SK-N-SH treated with all-trans-retinoic acid at 6 μM for 48 hours (cell line): Measurements from ENCODE around the gene ACR.

ENCODE experiments used
- ATAC-seq: fragments of 200-7000 bp; cut with Tn5 transposase; 3 replicates; pipeline ENCODE4 v1.9.1; 2020; ENCODE audit warnings: mild to moderate bottlenecking, moderate library complexity
- ARNTL ChIP-seq: fragments of 450-650 bp; formaldehyde crosslinking; IDR thresholded peaks from 2 replicates; pipeline ENCODE4 v1.5.0; 2020; ENCODE audit warnings: low read depth, mild to moderate bottlenecking, moderate library complexity, borderline replicate concordance
- BACH2 ChIP-seq: fragments of 250-450 bp; sonication (Bioruptor Pico); IDR thresholded peaks from 2 replicates; pipeline ENCODE4 v1.9.0; 2021; ENCODE audit warnings: mild to moderate bottlenecking, borderline replicate concordance
- CSDC2 ChIP-seq: fragments of 250-450 bp; sonication (Bioruptor Pico); IDR thresholded peaks from 2 replicates; pipeline ENCODE4 v1.5.0; 2020; ENCODE audit warnings: mild to moderate bottlenecking, moderate library complexity
- ESRRG ChIP-seq: fragments of 250-450 bp; sonication (Bioruptor Pico); IDR thresholded peaks from 2 replicates; pipeline ENCODE4 v1.6.1; 2021; ENCODE audit warnings: mild to moderate bottlenecking
- GLIS3 ChIP-seq: fragments of 250-450 bp; sonication (Bioruptor Pico); IDR thresholded peaks from 2 replicates; pipeline ENCODE4 v1.5.0; 2020; ENCODE audit warnings: mild to moderate bottlenecking, moderate library complexity
- OSR1 ChIP-seq: fragments of 250-450 bp; sonication (Bioruptor Pico); IDR thresholded peaks from 2 replicates; pipeline ENCODE4 v1.8.0; 2022; ENCODE audit warnings: moderate library complexity, mild to moderate bottlenecking, inconsistent platforms
- PPARA ChIP-seq: fragments of 250-450 bp; sonication (Bioruptor Pico); IDR thresholded peaks from 2 replicates; pipeline ENCODE4 v1.5.0; 2020; ENCODE audit warnings: mild to moderate bottlenecking, borderline replicate concordance
- RARB ChIP-seq: fragments of 250-450 bp; sonication (Bioruptor Pico); IDR thresholded peaks from 2 replicates; pipeline ENCODE4 v1.8.0; 2021; ENCODE audit warnings: mild to moderate bottlenecking, moderate library complexity
- SNAI2 ChIP-seq: fragments of 250-450 bp; sonication (Bioruptor Pico); IDR thresholded peaks from 2 replicates; pipeline ENCODE4 v1.5.0; 2020; ENCODE audit warnings: mild to moderate bottlenecking, moderate library complexity
- TCF4 ChIP-seq: fragments of 250-450 bp; sonication (Bioruptor Pico); IDR thresholded peaks from 2 replicates; pipeline ENCODE4 v1.8.0; 2021; ENCODE audit warnings: mild to moderate bottlenecking, moderate library complexity, borderline replicate concordance
- ZC3H10 ChIP-seq: fragments of 250-450 bp; sonication (Bioruptor Pico); IDR thresholded peaks from 2 replicates; pipeline ENCODE4 v1.5.1; 2021; ENCODE audit warnings: mild to moderate bottlenecking, moderate library complexity
- ZFP3 ChIP-seq: fragments of 250-450 bp; sonication (Bioruptor Pico); IDR thresholded peaks from 2 replicates; pipeline ENCODE4 v1.5.0; 2020; ENCODE audit warnings: mild to moderate bottlenecking, moderate library complexity
- ZFP30 ChIP-seq: fragments of 450-650 bp; formaldehyde crosslinking; IDR thresholded peaks from 2 replicates; pipeline ENCODE4 v1.5.0; 2022; ENCODE audit warnings: mild to moderate bottlenecking, moderate library complexity
- ZNF565 ChIP-seq: fragments of 450-650 bp; formaldehyde crosslinking; conservative IDR thresholded peaks from 2 replicates; pipeline ENCODE4 v1.5.0; 2020; ENCODE audit warnings: low read depth, mild to moderate bottlenecking, moderate library complexity
- ZNF70 ChIP-seq: fragments of 450-650 bp; formaldehyde crosslinking; IDR thresholded peaks from 2 replicates; pipeline ENCODE4 v1.5.0; 2020; ENCODE audit warnings: mild to moderate bottlenecking, moderate library complexity
- ZNF8 ChIP-seq: fragments of 450-650 bp; formaldehyde crosslinking; IDR thresholded peaks from 2 replicates; pipeline ENCODE4 v1.5.0; 2020; ENCODE audit warnings: mild to moderate bottlenecking, moderate library complexity
- TF ChIP-seq, protein P1 (sequence below): fragments of 250-450 bp; sonication (Bioruptor Pico); IDR thresholded peaks from 2 replicates; pipeline ENCODE4 v1.8.0; 2021; ENCODE audit warnings: low read depth, mild to moderate bottlenecking, moderate library complexity, borderline replicate concordance
- TF ChIP-seq, protein P2 (sequence below): fragments of 250-450 bp; sonication (Bioruptor Pico); IDR thresholded peaks from 2 replicates; pipeline ENCODE4 v1.5.0; 2020; ENCODE audit warnings: mild to moderate bottlenecking, moderate library complexity
- TF ChIP-seq, protein P3 (sequence below): fragments of 250-450 bp; sonication (Bioruptor Pico); IDR thresholded peaks from 2 replicates; pipeline ENCODE4 v1.8.0; 2020; ENCODE audit warnings: mild to moderate bottlenecking, moderate library complexity, borderline replicate concordance
- TF ChIP-seq, protein P4 (sequence below): fragments of 250-450 bp; sonication (Bioruptor Pico); IDR thresholded peaks from 2 replicates; pipeline ENCODE4 v1.5.1; 2021; ENCODE audit warnings: mild to moderate bottlenecking, moderate library complexity

ACR gene

DNA sequence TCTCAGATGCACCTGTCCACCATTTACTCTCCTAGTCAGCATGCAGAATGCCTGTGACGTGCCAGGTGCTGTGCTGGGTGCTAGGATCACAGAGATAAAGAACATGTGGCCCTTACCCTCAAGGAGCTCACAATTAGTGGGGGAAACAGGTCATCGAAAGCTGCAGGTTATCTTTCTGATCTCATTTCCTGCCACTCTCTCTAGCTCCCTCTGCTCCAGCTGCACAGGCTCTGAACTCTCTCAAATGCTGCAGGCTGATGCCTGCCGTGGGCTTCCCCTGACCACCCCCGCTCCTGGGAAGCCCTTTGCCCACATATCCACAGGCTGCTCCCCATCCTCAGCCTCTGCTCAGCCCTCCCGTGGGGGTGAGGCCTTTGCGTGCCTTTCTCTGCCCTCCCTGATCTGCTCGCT is 35.7 kb upstream of the ACR start:
- ATAC-seq, result no peak
- no peak for TF ChIP-seq GLIS3 (CRISPR knock-in tag)
- no peak for TF ChIP-seq CSDC2
- no peak for TF ChIP-seq ZNF565 (CRISPR knock-in tag)
- TF ChIP-seq ESRRG (CRISPR knock-in tag), result no peak
- no peak for TF ChIP-seq PPARA (CRISPR knock-in tag)
- TF ChIP-seq, protein P1, sequence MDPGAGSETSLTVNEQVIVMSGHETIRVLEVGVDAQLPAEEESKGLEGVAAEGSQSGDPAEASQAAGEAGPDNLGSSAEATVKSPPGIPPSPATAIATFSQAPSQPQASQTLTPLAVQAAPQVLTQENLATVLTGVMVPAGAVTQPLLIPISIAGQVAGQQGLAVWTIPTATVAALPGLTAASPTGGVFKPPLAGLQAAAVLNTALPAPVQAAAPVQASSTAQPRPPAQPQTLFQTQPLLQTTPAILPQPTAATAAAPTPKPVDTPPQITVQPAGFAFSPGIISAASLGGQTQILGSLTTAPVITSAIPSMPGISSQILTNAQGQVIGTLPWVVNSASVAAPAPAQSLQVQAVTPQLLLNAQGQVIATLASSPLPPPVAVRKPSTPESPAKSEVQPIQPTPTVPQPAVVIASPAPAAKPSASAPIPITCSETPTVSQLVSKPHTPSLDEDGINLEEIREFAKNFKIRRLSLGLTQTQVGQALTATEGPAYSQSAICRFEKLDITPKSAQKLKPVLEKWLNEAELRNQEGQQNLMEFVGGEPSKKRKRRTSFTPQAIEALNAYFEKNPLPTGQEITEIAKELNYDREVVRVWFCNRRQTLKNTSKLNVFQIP (CRISPR knock-in tag), result no peak
- TF ChIP-seq, all 23 proteins: peak for 0

DNA sequence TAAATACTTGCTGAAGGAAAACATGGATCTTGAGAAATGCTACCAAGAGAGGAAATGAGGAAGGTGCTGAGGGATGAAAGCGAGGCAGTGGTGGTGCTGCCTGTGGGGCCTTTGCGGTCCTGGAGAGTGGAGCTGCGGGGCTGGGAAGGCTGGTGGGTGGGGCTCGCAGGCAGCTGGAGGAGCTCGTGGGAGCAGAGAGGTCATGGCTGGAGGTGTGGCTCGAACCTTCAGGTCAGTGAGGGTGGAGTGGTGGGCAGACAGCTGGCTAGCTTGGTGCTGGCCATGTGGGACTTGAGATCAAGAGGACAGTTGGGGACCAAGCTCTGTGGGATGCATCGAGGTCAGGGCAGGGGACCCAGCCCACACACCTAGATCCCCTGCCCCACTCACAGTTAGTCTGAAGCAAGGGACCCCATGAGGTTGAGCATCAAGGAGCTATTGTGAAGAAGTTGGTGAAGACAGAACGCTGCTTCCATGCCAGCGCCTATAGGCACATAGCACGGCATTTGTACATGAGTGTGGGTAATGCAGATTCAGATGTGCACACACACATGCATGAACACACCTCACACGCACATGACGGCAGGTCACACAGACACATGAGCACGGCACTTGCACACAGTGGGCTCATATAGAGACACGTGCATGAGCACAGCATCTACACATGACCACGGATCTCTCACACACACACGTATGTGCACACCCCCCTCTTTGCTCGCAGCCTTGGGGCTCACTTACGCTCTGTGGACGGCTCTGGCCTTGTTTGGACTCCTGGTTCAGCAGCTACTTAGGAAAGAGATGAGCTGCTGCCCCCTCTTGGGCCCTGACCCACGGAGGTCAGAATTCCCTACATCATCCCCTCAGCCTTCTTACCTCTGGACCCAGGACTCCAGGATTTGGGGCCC is 34.9 kb upstream of the ACR start:
- TF ChIP-seq, protein P2, sequence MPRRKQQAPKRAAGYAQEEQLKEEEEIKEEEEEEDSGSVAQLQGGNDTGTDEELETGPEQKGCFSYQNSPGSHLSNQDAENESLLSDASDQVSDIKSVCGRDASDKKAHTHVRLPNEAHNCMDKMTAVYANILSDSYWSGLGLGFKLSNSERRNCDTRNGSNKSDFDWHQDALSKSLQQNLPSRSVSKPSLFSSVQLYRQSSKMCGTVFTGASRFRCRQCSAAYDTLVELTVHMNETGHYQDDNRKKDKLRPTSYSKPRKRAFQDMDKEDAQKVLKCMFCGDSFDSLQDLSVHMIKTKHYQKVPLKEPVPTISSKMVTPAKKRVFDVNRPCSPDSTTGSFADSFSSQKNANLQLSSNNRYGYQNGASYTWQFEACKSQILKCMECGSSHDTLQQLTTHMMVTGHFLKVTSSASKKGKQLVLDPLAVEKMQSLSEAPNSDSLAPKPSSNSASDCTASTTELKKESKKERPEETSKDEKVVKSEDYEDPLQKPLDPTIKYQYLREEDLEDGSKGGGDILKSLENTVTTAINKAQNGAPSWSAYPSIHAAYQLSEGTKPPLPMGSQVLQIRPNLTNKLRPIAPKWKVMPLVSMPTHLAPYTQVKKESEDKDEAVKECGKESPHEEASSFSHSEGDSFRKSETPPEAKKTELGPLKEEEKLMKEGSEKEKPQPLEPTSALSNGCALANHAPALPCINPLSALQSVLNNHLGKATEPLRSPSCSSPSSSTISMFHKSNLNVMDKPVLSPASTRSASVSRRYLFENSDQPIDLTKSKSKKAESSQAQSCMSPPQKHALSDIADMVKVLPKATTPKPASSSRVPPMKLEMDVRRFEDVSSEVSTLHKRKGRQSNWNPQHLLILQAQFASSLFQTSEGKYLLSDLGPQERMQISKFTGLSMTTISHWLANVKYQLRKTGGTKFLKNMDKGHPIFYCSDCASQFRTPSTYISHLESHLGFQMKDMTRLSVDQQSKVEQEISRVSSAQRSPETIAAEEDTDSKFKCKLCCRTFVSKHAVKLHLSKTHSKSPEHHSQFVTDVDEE (CRISPR knock-in tag), result no peak
- TF ChIP-seq CSDC2 (no peak), OSR1 (no peak), ARNTL (CRISPR knock-in tag) (no peak), GLIS3 (CRISPR knock-in tag) (no peak), ZFP3 (CRISPR knock-in tag) (no peak), TCF4 (CRISPR knock-in tag) (no peak), ZNF8 (no peak)
- no peak; the same call in 2 of the 3 replicates for ATAC-seq

DNA sequence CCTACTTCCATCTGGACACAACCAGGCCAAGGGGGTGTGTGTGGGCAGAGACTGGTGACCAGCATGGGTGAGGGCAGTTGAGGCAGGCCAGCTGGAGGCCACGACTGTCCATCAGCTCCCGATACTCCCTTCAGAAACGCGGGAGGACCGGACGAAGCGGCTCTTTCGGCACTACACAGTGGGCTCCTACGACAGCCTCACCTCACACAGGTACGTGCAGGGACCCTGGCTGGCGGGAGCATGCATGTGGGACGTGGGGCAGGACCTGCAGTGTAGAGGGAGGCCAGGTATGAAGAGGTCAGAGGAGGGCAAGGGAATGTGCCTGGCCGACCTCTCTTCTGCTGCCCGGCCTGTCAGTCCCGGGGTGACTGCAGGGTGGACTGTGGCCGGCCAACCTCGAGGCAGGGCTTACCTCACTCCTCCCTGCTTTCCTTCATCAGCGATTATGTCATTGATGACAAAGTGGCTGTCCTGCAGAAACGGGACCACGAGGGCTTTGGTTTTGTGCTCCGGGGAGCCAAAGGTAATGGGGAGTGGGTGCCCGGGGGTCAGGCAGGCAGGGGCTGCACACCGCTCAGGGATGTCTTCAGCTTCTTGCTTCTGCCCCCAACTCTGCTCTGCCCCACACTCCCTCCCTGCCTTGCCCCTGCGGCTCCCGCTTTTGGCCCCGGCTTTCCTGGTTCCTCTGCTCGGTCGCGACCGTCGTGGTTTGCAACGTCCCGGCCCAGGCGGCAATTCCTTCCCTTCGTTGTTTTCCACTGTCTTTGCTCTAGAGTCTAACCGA is 34.1 kb upstream of the ACR start:
- no peak for TF ChIP-seq ZNF565 (CRISPR knock-in tag)
- no peak for TF ChIP-seq ZC3H10 (CRISPR knock-in tag)
- no peak for TF ChIP-seq RARB (CRISPR knock-in tag)
- no peak for TF ChIP-seq SNAI2
- TF ChIP-seq PPARA (CRISPR knock-in tag), result no peak
- TF ChIP-seq, protein P3, sequence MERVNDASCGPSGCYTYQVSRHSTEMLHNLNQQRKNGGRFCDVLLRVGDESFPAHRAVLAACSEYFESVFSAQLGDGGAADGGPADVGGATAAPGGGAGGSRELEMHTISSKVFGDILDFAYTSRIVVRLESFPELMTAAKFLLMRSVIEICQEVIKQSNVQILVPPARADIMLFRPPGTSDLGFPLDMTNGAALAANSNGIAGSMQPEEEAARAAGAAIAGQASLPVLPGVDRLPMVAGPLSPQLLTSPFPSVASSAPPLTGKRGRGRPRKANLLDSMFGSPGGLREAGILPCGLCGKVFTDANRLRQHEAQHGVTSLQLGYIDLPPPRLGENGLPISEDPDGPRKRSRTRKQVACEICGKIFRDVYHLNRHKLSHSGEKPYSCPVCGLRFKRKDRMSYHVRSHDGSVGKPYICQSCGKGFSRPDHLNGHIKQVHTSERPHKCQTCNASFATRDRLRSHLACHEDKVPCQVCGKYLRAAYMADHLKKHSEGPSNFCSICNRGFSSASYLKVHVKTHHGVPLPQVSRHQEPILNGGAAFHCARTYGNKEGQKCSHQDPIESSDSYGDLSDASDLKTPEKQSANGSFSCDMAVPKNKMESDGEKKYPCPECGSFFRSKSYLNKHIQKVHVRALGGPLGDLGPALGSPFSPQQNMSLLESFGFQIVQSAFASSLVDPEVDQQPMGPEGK (CRISPR knock-in tag), result no peak
- TF ChIP-seq, protein P4, sequence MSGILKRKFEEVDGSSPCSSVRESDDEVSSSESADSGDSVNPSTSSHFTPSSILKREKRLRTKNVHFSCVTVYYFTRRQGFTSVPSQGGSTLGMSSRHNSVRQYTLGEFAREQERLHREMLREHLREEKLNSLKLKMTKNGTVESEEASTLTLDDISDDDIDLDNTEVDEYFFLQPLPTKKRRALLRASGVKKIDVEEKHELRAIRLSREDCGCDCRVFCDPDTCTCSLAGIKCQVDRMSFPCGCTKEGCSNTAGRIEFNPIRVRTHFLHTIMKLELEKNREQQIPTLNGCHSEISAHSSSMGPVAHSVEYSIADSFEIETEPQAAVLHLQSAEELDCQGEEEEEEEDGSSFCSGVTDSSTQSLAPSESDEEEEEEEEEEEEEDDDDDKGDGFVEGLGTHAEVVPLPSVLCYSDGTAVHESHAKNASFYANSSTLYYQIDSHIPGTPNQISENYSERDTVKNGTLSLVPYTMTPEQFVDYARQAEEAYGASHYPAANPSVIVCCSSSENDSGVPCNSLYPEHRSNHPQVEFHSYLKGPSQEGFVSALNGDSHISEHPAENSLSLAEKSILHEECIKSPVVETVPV (CRISPR knock-in tag), result no peak
- no peak for TF ChIP-seq ESRRG (CRISPR knock-in tag)
- TF ChIP-seq ARNTL (CRISPR knock-in tag), result no peak
- no peak for TF ChIP-seq TCF4 (CRISPR knock-in tag)
- no peak for TF ChIP-seq CSDC2
- no peak for TF ChIP-seq ZNF8
- no peak for TF ChIP-seq GLIS3 (CRISPR knock-in tag)
- TF ChIP-seq BACH2 (CRISPR knock-in tag), result no peak
- TF ChIP-seq ZNF70 (CRISPR knock-in tag), result no peak
- no peak for TF ChIP-seq ZFP3 (CRISPR knock-in tag)
- no peak for TF ChIP-seq ZFP30 (CRISPR knock-in tag)
- ATAC-seq, result no peak
